ENCODE measurements around the gene PDGFA.

DNA sequence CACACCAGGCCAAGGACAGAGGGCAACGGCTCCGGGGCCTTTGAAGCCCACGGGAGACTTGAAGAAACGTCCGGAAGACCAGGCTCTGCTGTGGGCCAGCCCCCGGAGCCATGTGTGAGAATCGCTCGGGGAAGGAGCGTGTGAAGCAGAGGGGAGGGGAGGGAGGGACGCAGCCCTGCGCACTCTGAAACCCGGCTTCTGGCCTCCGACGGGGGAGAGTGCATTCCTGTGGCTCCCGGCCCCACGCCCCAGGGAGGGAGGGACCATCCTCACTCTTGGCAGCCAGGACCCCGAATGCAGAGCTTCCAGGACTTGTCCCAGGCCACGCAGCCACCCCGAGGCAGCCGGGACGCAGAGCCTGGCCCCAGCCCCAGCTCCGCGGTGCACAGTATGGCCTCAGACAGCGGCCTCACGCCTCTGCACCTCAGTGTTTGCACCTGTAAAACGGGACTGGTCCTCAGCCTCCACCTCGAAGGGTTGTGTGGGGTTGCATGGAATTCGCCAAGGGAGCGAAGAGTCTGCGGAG, 67.4 kb downstream of the PDGFA start:
- no peak for TF ChIP-seq POLR2A (IDR thresholded peaks at IDR 0.05)
- TF ChIP-seq, protein P1, sequence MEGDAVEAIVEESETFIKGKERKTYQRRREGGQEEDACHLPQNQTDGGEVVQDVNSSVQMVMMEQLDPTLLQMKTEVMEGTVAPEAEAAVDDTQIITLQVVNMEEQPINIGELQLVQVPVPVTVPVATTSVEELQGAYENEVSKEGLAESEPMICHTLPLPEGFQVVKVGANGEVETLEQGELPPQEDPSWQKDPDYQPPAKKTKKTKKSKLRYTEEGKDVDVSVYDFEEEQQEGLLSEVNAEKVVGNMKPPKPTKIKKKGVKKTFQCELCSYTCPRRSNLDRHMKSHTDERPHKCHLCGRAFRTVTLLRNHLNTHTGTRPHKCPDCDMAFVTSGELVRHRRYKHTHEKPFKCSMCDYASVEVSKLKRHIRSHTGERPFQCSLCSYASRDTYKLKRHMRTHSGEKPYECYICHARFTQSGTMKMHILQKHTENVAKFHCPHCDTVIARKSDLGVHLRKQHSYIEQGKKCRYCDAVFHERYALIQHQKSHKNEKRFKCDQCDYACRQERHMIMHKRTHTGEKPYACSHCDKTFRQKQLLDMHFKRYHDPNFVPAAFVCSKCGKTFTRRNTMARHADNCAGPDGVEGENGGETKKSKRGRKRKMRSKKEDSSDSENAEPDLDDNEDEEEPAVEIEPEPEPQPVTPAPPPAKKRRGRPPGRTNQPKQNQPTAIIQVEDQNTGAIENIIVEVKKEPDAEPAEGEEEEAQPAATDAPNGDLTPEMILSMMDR (IDR thresholded peaks at IDR 0.05): no peak
